NCI-H2227 (cell line): ENCODE measurements around the gene DNAJB13.
"Not testable (repeated sequence)": the region's sequence is repeated elsewhere in the genome, so short reads cannot be mapped to it uniquely, and the experiment has no call there.

Source experiments
- DNase-seq: peaks from one replicate; lab custom pipeline; 2025; ENCODE audit not compliant: unreplicated experiment; lab: John Stamatoyannopoulos, UW

DNAJB13 gene, protein sequence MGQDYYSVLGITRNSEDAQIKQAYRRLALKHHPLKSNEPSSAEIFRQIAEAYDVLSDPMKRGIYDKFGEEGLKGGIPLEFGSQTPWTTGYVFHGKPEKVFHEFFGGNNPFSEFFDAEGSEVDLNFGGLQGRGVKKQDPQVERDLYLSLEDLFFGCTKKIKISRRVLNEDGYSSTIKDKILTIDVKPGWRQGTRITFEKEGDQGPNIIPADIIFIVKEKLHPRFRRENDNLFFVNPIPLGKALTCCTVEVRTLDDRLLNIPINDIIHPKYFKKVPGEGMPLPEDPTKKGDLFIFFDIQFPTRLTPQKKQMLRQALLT

DNA sequence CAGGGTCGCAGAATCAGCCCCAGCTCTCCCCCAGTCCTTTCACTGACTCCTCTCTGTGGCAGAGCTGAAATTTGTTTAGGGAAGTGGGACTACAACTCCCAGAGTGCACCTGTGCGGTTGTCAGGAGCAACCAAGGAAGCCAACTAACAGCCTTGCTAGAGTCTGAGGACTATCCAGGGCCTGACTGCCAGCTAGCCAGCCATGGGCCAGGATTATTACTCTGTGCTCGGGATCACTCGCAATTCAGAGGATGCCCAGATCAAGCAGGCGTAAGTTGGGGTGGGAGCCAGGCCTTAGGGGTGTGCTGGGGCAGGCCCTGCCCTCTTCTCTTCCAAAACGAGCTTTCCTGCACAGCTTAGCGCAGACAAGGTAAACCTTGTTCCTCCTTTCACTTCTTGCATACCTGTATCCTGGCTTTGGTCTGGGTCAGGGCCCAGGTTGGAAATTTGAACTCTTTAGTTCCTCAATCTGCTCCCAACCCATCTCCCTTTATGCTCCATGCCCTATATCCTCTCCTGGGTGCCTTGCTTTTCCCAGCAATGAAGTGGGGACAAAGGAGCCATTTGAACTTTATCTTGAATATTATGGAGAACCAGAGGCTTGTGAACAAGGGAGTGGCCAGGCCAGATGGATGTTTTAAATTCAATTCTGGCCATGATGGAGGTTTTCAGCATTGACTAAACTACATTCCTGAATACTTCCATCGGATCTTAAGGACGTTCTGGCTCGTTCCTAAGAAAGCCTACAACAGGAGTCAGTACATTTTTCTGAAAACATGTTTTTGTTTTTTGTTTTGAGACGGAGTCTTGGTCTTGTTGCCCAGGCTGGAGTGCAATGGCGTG lies at the start of gene DNAJB13:
Gene DNAJB13 (plus strand): TSS at position 158 of the 842 bp plus-strand sequence. CDS start 44 bp downstream, at position 202.
- DNase-seq: peak; percentile 72

DNA sequence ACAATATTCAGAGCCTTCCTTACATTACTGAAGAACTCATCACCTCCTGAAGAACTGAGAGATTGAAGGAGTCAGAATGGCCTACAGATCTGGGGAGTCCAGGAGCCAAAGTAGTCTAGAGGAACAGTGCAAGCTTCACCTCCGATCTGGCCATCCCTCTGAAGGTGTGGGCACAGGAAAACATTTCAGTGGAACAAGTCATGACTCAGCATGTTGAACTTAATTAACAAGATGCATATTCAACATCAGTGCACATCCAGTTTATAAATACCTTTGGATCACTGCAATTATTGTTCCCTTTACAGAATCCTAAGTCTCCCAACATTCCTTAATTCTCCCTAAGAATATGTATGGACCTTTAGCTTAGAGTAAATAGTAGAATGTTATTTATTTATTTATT lies 48.5 kb upstream of the DNAJB13 start:
- DNase-seq: no peak

DNA sequence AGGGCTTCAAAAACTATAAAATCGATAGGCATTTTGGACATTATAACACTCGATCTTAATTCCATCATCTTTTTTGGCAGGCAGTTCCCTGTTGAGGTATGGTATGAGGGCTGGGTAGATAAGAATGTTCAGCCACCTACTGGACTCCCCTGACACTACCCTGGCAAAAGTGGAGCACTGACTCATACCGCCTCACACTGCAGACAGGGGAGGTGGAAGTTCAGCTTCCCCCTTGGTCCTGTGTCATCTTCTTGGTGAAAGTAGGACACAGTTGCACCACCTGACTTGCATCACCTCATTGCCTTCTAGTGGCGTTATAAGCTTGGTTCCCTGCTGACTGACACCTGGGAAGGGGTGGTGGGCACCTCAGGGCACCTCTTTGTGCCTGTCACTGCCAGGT lies 43.6 kb upstream of the DNAJB13 start:
- no peak for DNase-seq

DNA sequence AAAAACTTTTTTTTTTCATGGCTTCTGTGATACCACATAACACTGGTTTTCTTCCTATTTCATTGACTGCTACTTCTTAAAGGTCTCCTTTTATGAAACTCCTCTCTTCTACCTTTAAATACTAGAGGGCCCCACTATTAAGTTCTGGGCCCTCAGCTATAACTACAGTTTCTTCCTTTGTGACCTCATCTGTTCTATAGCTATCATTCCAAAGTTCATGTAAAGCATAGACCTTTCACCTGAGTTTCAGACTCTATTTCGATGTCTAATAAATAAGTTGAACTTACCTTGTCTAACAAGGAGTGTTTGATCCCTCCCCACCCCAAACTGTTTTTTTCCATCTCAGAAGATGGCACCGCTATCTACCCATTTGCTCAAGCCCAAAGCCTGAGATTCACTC lies 38.8 kb upstream of the DNAJB13 start:
- DNase-seq: no peak

DNA sequence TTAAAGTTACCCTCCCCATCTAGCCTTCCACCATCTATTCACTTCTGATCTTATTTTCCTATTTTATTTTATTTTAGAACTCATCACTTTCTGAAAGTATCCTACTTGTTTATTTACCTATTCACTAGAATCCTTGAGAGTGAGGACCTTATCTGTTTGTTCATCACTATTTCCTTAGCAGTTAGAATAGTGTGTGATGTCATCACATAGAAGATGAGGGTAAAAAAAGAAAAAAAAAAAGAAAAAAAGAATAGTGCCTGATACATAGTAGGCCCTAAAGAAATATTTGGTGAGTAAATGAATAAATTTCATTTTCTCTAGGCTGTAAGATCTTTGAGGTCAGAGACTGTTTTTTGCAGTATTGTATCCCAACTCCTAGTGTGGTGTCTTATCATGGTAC lies 37.4 kb upstream of the DNAJB13 start:
- no peak for DNase-seq

DNA sequence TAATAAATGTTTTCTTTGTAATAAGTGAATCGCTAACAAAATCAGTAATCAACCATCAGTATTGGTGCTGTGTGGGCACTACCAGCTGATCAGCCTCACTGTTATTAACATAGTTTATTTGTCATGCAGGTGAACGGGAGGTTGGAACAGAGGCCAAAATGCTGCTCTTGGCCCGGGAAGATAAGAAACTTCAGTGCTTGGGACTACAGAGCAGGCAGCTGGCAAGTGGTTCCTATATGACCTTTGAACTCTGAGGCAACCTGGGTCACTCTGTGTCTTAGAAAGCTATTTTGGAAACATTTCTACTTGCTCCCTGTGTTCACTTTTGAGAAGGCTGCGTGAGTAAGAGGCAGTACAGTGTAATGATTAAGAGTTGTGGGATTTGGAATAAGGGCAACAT lies 36.5 kb upstream of the DNAJB13 start:
- DNase-seq: no peak

DNA sequence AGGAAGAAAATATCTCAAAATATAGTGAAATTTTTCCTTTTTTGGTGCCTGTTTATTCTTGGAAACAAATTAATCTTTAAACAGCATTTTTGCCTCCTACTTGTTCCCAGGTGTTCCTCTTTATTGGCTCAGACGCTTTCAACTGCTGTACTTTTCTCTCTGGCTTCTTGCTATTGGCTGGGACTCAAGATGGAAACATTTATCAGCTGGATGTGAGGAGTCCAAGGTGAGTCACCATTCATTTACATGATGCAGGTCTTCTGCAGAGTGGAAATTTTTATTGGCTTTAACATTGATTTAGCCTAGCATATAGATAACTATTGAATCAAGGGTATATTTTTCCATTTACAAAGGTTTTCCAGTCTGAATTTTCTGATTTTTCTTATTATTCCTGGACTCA lies 34.4 kb upstream of the DNAJB13 start:
- DNase-seq: no peak

DNA sequence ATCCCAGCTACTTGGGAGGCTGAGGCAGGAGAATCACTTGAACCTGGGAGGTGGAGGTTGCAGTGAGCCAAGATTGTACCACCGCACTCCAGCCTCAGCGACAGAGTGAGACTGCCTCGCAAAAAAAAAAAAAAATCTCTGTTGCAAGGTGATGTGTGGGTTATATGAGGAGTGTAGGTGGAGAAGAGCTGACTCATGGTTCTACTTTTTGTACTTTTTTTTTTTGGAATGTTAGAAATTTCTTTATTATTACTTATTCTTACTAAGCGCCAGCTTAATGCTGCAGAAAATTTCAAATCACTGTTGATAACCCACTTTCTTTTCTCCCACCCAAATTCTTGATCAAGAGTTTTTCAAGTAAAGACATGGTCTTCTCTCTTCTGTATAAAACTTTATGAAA lies 29.6 kb upstream of the DNAJB13 start:
- no peak for DNase-seq

DNA sequence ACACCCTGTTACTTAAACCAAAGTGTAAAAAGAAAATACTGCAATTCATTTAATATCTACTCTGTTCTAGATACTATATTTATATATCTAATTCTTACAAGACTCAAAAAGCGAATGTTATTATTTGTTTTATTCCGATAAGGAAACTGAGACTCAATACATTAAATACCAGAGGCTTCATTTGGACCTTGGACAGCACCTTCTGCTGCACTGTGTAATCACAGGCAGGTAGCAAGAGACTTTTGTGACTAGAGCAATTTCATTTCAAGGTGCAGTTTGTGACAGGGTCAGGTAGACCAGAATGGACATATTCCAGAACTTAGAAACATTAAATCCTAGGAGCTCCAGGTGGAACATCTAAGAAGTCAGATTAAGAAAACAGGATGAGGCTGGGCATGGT lies 21.4 kb upstream of the DNAJB13 start:
- no peak for DNase-seq

DNA sequence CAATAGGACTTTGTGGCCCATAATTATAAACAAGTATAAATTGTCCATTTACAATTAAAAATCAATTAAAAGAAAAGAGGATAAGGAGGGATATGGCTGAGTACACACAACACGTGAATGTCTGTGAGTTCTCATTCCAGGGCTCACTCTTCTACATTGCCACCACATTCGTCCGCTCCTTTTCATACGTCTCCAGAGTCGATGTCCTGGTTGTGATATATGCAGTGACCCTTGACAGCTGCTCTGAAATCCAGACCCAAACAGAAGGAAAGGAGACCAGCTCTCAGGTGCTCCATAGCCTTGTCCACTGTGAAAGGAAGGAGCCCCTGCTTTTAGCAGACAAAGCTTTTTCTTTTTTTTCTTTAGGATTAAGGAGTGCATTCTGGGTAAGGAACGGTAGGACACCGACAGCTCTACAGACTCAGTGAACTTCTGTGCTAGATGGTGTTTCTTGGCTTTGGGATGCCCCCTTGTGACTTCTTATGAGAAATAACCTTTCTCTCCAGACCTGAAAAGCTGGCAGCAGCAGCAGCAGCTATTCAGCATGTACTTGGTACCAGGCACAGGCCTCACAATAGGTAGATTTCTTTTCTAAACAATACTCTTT lies 19.7 kb upstream of the DNAJB13 start:
- peak; percentile 84 for DNase-seq

DNA sequence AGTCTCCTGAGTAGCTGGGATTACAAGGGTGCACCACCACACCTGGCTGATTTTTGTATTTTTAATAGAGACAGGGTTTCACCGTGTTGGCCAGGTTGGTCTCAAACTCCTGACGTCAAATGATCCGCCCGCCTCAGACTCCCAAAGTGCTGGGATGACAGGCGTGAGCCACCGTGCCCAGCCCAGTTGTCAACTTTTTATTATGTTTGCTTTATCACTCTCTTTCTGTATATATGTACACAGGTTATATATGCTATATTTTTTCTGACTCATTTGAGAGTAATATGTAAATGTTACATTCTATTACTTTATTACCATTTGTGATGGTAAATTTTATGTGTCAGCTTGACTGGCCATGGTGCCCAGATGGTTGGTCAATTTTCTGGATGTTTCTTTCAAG lies 18.9 kb upstream of the DNAJB13 start:
- DNase-seq: no peak

DNA sequence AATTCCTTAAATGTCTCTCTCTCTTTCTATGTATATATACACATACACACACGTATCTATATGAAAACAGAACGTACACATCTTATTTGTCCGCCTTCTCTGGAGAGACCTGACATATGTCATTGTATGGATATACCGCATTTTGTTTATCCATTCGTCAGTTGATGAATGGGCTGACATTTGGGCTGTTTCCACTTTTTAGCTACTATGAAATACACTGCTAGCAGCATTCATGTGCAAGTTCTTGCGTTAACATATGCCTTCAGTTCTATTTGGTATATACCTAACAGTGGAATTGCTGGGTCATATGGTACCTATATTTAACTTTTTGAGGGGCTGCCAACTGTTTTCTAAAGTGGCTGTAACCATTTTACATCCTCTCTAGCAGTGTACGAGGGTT lies 18.0 kb upstream of the DNAJB13 start:
- no peak for DNase-seq

DNA sequence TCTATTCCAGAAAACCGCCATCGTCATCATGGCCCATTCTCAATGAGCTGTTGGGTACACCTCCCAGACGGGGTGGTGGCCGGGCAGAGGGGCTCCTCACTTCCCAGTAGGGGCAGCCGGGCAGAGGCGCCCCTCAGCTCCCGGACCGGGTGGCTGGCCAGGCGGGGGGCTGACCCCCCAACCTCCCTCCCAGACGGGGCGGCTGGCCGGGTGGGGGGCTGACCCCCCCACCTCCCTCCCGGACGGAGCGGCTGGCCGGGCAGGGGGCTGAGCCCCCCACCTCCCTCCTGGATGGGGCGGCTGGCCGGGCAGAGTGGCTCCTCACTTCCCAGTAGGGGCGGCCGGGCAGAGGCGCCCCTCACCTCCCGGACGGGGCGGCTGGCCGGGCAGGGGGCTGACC lies 14.8 kb upstream of the DNAJB13 start:
- DNase-seq: not testable (repeated sequence)

DNA sequence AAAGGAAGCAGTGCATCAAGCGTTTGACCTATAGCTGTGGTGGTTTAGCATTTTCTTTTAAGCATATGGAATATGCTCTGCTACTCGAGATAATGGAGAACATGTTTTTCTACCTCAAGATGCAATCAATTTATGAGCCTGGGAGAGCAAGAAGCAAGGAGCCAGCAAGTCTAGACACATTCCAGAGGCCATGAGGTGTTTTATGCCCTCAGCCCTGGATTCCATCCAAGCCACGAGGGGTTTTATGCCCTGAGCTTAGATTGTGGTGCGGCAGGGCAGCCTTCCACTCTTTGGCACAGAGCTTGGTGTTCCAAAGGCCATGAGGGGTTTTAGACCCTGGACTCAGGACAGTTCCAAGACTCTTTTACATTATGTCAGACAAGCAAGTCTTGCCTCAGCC lies 11.7 kb upstream of the DNAJB13 start:
- DNase-seq: no peak

DNA sequence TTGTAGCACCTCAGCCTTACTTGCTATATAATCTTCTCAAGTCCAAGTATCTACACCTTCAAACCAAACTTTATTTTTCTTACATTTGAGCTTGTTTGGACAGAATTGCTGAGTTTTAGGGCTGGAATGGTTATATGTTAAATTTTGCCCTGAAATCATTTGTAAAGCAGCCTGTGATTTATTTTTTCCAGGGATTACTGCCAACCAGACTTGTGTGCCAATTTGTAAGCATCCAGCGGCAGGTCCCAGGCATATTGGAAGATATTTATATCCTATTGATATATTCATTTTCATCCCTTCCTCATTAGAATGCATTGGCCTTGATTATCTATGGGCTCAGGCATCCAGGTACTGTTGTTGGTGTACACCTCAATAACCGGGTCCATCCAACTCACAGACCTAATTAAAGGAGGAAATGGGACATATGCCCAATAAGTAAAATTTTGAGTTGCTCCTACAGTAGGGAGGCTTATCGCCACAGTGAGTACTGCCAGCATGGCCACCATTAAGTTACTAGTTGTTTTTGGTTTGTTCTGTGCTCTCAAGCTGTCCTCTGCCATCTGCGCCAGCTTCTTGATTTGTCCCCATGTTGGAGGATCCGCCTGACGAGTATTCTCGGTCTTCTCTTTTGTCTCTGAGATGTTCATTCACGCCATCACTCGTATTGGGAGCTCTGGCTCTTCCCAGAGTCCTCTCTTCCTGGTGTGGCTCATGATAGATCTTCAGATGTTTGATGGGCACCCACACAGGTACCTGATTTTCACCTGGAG lies 9.8 kb upstream of the DNAJB13 start:
- no peak for DNase-seq

DNA sequence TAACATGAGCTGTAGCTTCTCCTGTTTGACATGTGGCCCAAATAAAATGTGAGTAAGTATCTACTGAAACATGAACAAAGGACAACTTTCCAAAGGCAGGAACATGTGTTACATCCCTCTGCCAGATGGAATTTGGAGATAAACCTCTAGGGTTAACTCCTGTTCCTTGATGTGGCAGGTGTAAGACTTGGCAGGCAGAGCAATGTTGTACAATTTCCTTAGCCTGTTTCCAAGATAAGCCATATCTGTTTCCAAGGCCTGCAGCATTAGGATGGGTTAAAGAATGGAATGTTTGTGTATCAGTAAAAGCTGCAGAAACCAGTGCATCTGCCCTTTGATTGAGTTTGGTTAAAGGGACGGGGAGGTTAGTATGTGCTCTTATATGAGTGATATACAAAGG lies 8.8 kb upstream of the DNAJB13 start:
- DNase-seq: no peak

DNA sequence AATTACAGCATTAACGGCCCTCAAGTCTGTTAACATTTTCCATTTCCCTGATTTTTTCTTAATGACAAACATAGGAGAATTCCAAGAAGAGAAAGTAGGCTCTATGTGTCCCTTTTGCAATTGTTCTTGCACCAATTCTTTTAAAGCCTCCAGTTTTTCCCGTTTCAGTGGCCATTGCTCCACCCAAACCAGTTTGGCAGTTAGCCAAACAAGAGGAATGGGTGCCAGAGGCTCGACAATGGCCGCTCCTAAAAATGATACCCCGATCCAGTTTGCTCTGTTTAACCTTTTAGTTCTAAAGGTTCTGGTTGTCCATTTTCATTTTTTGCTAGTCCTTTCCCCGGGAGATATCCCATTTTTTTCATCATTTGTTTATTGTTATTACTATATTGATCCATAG lies 6.7 kb upstream of the DNAJB13 start:
- no peak for DNase-seq

DNA sequence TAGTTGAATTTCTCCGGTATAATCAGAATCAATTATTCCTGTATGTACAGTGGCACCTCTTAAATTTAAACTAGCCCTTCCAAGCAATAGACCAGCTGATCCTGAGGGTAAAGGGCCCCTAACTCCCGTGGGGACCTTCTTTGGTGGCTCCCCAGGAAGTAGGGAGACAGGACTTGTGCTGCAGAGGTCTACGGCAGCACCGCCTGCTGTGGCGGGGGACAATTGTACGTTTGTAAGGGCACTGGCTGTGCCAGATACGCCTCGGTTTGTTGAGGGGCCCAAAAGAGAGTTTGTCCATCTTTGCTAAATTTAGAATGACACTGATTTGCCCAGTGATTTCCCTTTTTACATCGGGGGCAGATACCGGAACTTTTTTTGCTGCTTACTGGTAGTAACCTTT lies 5.9 kb upstream of the DNAJB13 start:
- no peak for DNase-seq

DNA sequence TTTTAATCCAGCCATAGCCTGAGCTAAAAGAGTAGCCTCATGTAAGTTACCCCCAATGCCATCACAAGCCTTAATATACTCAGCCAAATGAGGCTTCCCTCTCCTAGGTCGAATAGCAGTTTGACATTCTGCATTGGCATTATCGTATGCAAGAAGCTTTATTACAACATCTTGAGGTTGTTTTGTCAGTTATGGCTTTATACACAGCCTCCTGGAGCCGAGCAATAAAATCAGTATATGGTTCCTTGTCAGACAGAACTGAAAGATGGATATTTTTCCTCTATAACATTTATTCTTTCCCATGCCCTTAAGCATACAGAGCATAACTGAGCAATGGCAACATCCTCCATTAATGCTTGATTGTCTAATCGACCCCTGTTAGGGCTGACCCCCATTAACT lies 5.4 kb upstream of the DNAJB13 start:
- DNase-seq: no peak

DNA sequence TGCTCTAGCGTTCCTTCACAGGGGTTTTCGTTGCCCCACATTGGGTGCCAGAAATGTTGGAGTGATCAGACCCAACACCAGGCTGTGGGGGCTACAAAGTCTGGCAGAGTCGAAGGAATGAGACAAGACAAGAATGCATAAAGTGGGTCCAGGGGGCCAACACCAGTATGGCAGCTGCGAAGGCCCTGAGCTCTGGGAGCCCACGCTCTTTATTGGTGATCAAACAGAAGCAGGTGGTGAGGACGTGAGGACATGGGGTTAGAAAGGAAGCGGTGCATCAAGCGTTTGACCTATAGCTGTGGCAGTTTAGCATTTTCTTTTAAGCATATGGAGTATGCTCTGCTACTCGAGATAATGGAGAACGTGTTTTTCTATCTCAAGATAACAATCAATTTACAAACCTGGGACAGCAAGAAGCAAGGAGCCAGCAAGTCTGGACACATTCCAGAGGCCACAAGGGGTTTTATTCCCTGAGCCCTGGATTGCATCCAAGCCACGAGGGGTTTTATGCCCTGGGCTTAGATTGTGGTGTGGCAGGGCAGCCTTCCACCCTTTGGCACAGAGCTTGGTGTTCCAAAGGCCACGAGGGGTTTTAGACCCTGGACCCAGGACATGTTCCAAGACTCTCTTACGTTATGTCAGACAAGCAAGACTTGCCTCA lies 3.9 kb upstream of the DNAJB13 start:
- DNase-seq: no peak

DNA sequence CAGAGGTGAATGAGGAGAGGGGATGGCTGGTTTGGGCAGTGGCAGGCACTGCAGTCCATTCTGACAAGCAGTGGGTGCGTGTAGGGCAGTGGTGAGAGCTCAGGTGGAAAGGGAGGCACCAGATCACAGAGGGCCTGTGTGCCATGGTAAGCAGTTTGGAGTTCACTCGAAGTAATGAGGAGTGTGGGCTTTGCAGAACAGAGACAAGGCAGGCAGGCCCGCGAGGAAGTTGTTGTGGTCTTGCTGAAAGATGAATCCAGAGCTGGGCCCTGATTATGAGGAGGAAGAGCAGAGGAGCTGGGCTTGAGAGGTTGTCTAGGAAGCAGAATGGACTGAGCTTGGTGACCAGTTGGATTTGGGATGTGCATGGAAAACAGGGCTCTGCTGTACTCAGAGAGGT lies 1.6 kb upstream of the DNAJB13 start:
- DNase-seq: no peak
